HG02588 (cell line): Measurements from ENCODE around the gene TTLL3.

Experiments
- ATAC-seq: cut with Tn5 transposase; IDR thresholded peaks from one replicate; pipeline ENCODE4 v1.9.1; 2021; ENCODE audit warnings: mild to moderate bottlenecking, moderate library complexity; ENCODE audit not compliant: unreplicated experiment

Gene TTLL3

DNA sequence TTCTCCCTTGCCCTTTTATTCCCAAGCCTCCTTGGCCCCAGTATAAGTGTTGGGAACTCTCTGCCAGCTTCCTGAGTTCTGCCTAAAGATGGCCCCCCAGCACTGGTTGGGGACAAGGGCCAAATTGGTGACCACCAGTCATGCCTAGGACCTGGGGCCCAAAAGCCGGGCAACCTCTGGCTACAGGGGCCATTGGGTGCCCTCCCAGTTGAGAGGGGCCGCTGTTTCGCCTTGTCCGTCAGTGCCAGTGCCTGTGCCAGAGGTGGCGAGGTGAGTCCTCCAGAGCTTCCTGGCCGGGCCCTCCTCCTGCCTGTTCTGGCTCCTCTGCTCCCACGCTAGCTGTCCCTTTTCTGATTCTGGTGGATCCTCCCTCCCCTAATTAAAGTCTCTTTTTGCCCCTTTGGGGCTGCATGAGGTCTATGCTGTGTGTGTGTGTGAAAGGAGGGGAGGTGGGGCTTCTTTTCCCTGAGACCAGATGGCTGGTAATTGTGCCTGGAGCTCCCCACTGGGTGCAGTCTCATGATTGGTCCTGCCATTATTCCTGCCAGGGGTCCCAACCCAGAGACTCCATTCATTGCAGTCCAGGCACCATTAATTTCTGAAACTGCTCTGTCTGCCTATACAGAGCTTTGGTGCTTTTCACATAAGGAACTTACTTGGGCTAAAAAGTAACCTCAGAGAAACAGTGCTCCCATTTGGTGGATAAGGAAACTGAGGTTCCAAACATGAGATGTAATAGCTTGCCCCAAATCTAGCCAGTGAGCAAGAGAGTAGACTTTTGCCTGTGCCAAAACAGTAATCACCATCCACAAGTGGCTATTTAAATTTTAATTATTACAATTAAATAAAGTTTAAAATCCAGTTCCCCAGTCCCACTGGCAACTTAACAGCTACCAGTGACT, 3.1 kb upstream of the TTLL3 start:
- no peak for ATAC-seq

DNA sequence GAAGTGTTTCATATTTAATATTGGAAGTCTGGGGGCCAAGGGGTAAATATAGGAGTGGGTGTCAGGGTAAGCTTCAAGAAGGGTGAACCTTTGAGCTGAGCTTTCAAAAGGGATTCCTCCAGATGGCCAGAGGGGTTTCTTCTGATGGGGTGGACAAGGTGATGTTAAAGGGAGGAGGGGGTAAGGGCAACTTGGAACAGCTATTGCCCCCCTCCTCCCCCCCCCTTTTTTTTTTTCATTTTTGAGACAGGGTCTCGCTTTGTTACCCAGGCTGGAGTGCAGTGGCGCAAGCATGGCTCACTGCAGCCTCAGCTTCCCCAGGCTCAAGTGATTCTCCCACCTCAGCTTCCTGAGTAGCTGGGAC, 2.1 kb upstream of the TTLL3 start:
- ATAC-seq: no peak

DNA sequence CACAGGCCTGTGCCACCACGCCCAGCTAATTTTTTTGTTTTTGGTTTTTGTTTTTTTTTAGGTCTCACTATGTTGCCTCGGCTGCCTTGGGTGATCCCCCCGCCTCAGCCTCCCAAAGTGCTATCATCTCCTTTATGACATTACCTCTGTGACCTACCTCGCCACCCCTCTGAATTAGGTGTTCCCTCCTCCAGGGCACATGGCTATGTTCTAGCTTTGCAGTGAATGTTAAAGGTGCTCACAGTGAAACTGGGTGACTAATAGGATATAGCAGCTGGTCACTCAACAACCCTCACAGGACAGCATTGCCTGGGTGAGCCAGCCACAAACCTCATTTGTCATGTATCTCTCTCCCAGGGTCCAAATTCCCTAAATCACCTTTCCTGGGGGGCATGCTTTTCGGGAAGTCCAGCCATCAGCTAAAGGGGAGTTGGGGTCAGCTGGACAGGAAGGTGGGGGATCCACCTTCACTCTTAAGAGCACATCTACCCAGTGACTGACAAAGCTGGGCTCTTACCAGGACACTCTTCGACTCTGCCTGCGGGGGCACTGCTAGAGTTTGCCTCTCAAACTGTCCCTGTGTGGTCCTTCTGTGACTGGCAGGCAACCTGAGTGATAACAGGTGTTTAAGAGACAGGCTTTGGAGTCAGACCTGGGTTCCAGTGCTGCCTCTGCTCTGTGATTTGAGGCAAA, 1.6 kb upstream of the TTLL3 start:
- peak; percentile 29 for ATAC-seq

DNA sequence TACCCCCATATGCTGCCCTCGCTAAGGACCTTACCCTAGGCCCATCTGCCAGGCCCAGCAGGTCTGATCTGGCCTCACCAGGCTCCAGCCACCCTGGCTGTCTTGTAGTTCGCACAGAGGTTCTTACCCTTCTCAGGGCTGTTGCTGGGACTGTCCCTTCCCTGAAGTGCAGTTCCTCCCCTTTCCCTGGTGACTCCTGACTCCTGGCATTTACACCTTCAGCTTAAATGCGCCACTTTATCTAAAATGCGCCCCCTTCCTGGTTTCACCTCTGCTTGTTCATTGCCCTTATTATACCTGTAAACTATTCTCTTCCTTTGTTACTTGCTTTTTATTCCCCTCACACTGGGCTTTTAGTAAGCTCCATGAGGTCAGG, 835 bp upstream of the TTLL3 start:
- ATAC-seq: no peak

DNA sequence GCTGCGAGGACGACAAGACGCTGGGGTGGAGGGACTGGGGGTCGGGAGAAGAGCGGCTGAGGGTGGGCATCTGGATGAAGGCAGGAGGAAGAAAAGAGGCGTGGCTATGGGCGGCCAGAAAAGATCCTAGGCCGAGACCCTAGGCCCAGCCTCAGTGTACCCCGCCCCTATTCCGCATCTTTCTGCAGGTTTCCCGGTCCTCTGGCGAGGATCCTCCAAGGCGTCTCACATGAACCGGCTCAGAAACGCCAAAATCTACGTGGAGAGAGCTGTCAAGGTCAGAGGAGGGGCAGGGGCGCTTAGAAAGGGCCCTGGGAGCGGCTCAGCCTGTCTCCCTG, 340 bp downstream of the TTLL3 start:
- ATAC-seq: no peak

DNA sequence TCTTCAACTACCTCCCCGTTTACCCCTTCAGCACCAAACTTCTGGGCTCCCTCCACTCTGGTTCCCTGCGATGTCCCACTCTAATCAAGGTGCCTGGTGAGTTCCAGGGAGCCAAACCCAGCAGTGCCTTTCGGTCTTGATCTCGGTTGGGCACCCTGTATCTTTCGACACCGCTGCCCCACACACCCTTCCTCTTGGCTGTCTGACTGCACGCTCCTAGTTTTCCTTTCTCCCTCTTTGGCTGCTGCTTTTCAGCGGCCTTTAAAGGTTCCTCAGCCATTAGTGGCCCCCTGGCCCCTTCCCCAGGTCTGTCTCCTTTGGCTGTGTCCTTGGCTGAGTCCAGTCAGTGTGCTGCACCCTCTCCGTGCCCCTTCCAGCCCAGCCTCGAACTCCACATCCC, 784 bp downstream of the TTLL3 start:
- ATAC-seq: no peak

DNA sequence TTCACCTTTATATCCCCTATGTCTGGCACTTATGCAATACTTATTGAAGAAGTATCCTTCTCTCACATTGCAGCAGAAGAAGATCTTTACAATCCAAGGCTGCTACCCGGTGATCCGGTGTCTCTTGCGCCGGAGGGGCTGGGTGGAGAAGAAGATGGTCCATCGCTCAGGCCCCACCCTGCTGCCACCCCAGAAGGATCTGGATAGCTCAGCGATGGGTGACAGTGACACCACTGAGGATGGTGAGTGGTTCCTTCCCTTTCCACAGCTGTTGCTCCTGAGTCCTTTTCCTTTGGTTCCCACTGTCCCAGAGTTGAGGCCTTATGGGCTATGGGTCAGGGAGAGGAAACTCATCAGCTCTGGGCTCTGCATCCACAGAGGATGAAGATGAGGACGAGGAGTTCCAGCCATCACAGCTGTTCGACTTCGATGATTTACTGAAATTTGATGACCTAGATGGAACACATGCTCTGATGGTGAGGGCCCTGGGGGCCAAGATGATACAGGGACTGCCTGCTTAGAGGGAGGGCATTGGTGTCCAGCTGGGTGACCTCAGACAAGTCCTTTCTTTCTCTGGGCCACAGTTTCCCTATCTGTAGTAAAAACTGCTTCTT, 2.9 kb downstream of the TTLL3 start:
- ATAC-seq: no peak

DNA sequence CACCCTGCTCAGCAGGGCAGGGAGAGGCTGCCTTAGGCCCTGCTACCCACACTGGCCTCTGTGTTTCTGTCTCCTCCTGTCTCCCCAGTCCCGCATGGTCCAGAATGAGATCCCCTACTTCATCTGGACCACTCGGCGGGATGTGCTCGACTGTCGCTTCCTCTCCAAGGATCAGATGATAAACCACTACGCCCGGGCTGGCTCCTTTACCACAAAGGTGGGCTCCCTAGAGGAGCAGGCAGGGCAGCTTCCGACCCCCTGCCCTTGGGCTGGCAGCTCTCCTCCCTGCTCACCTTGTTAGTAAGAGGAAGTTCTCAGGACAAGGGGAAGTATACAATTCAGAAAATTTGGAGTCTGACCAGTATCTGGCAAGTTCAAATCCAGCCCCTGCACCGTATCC, 5.9 kb downstream of the TTLL3 start:
- ATAC-seq: no peak

DNA sequence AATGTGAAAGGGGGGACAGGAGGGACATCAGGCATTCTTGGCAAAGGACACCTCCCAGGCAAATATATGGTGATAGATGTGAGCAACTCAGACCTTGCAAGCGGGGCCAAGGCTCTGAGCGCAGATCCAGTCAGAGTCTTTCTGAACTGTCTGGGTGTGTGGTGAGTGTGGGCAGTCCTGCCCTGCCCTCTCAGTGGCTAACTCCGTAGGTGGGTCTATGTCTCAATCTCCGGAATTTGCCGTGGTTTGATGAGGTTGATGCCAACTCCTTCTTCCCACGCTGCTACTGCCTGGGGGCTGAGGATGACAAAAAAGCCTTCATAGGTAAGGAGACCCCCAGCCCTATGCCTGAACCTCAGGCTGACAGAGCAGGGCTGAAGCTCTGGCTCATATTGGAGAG, 7.4 kb downstream of the TTLL3 start:
- no peak for ATAC-seq

DNA sequence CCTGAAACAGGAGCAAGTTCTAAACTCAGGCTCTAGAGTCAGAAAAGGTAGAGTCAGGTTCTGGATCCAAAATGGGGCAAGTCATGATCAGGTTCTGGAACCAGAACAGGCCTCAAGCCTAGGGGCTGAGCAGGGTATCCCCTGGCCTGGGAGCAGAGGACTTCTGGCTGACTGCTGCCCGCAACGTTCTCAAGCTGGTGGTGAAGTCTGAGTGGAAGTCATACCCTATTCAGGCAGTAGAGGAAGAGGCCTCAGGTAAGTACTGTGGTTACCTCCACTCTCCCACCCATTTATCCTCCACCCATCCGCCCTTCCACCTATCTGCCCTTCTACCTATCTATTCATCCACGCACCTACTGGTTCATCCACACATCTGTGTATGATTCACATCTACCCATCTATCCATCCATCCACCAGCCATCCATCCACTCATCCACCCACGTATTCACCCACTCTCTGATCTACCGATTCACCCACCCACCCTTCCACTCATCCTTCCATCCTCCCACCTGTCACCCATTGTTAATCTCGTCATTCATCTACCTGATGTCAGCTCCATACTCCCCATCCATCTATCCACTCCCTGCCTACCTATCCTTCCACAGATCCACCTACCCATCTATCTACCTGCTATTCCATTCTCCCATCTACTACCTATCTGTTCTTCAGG, 8.7 kb downstream of the TTLL3 start:
- no peak for ATAC-seq

DNA sequence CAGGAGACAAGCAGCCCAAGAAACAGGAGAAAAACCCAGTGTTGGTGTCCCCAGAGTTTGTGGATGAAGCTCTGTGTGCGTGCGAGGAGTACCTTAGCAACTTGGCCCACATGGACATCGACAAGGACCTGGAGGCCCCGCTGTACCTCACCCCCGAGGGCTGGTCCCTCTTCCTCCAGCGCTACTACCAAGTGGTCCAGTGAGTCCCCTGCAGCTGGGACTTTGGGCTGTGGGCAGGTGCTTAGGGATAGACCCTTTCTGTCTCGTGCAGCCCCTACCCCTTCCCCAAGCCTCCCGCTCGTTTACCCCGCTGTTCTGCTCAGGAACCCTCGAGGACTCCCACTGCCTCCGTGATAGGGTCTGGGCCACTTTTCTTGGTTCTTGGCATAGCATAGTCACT, 10.5 kb downstream of the TTLL3 start:
- no peak for ATAC-seq

DNA sequence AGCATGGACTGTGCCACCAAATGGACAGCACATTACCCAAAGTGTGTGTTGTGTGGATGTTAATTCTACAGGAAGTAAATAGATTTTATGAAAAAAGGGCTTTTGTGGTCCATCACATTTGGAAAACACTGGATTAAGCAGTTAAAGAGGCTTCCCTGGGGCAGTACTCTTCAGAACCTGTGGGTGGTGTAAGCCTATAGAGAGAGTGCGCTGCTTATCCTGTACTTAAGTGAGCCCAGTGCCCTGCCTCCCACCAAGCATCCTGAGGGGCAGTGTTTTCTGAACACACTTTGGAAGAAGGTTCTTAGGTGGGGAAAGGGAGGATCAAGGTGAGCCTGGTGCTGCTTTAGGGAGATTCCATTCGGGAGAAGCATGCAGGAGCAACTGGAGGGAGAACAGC, 10.9 kb downstream of the TTLL3 start:
- ATAC-seq: no peak

DNA sequence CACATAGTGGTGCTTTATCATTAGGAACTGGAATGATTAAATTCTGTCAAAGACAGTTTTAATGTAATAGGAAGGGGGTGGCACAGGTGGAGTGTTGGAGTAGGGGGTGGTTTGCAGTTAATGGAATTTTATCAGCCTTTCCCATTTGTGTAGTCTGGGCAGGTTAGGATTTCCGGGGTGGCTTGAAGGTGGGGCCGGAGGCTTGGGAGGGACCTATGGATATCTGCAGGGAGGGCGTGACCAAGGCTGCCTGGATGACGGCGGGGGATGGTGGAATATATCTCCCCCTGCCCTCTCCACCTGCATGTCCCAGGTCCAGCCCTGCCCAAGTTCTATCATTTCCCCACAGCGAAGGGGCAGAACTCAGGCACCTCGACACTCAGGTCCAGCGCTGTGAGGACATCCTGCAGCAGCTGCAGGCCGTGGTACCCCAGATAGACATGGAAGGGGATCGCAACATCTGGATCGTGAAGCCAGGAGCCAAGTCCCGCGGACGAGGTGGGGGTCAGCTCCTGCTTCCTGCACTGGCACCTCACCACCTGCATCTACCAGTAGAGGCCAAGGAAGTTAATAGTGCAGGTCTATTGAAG, 15.5 kb downstream of the TTLL3 start:
- no peak for ATAC-seq

DNA sequence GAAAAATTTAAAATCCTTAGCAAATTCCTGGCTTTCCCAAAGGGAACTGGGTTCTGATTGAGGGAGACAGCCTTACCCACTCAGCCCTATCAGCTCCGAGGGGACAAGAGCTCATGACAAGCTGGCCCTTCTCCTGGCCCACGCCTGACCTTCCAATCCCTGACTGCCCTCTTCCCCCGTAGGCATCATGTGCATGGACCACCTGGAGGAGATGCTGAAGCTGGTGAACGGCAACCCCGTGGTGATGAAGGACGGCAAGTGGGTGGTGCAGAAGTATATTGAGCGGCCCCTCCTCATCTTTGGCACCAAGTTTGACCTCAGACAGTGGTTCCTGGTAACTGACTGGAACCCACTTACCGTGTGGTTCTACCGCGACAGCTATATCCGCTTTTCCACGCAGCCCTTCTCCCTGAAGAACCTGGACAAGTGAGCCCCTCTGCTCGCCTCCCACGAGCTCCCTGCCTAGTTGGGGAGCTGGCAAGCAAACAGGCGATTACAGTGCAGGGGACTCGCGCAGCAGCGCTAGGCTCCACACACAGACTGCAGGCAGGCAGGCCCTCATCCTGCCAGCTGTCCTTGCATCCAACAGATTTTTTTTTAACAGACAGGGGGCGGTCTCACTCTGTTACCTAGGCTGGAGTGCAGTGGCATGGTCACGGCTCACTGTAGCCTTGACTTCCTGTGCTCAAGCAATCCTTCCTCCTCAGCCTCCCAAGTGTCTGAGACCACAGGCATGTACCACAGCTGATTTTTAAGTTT, 16.9 kb downstream of the TTLL3 start:
- ATAC-seq: no peak

DNA sequence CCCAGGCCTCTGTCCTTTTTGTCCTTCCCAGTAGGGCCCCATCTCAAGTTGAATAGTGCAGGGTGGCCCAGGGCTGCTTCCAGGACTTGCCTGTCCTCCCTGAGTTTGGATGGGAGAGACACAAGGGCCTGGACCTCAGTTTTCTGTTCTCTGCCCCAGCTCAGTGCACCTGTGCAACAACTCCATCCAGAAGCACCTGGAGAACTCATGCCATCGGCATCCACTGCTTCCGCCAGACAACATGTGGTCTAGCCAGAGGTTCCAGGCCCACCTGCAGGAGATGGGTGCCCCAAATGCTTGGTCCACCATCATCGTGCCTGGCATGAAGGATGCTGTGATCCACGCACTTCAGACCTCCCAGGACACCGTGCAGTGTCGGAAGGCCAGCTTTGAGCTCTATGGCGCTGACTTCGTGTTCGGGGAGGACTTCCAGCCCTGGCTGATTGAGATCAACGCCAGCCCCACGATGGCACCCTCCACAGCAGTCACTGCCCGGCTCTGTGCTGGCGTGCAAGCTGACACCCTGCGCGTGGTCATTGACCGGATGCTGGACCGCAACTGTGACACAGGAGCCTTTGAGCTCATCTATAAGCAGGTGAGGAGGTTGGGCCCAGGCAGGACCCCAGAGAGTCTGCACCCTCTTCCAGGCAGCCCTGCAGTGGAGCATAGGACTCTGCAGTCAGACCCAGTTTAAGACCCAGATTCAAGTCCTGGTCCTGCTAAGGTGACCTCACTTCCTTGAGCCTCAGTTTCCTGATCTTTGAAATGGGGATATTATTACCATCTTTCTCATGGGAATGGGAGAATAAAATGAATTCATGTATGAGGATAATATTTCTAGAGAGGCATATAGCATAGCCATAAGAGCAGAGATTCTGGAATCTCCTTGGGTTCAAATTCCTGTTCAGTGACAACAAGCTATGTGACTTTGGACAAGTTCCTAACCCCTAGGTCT, 19.0 kb downstream of the TTLL3 start:
- ATAC-seq: no peak

DNA sequence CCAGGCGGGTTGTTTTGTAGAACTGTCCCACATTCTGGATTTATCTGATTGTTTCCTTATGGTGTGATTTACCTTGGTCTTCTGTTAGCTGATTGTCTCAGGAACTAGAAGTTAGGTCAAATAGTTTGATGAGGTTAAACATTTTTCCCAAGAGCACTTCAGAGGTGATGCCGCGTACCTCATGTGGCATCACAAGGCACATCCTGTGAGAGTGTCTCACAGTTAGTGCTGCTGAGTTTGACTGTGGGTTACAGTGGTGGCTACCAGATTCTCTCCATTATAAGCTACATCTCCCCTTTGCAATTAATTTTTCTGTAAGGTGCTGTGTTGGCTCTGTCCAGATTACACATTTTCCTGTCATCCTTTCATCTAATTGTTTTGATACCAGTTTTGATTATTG, 21.2 kb downstream of the TTLL3 start:
- no peak for ATAC-seq

DNA sequence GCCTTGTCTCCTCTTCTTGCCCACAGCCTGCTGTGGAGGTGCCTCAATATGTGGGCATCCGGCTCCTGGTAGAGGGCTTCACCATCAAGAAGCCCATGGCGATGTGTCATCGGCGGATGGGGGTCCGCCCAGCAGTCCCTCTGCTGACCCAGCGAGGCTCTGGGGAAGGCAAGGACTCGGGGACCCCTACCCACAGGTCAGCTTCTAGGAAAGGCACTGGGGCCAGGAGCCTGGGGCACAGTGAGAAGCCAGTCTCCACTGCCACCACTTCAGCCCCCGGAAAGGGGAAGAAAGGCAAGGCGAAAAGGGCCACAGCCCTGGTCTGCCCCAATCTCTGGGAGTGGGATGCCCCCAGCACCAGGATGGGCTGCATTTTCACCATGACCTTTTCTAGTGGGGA, 23.0 kb downstream of the TTLL3 start:
- ATAC-seq: no peak

DNA sequence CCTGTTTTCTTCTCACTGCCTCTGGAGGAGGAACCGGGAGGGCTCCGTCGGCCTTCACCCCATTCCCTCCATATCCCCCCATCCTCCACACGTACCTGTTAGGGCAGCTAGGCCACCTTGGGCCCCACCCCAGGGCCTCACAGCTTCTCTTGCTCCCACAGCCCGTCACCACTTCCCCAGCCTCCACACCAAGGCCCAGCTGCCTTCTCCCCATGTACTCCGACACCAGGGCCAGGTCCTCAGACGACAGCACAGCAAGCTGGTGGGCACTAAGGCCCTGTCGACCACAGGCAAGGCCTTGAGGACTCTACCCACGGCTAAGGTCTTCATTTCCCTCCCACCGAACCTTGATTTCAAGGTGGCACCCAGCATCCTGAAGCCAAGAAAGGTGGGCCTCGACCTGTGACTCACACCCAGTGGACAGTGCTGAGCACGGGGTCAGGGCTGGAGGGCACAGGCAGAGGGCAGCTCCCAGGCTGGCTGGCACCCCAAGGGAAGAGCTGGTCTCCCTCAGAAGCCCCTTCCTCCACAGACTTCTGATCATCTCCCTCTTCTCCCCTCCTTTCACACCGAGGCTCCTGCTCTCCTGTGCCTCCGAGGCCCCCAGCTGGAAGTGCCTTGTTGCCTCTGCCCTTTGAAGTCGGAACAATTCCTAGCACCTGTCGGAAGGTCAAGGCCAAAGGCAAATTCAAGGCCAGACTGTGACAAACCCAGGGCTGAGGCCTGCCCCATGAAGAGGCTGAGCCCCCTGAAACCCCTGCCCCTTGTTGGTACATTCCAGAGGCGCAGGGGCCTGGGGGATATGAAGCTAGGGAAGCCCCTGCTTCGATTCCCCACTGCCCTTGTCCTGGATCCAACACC, 24.7 kb downstream of the TTLL3 start:
- no peak for ATAC-seq
